RWPE2 (cell line): ENCODE measurements around the gene TRAK1.
A peak's percentile ranks its signal among the peaks of the same experiment; 100 is the strongest.
"Not testable (repeated sequence)": the region's sequence is repeated elsewhere in the genome, so short reads cannot be mapped to it uniquely, and the experiment has no call there.

Experiments used
- ATAC-seq: fragments of 200-7000 bp; cut with Tn5 transposase; 3 replicates; pipeline ENCODE4 v1.9.1; 2021; ENCODE audit warnings: low read depth
- DNase-seq: peaks from one replicate; pipeline ENCODE4 v3.0.0-alpha.2; 2020; ENCODE audit warnings: low spot score
- H3K27ac ChIP-seq: fragments of 450-650 bp; 2 replicates; pipeline ENCODE4 v1.5.1; 2017; ENCODE audit warnings: mild to moderate bottlenecking; ENCODE audit not compliant: poor library complexity, severe bottlenecking
- H3K27me3 ChIP-seq: fragments of 250-450 bp; sonication (Bioruptor Pico); 2 replicates; pipeline ENCODE4 v1.5.1; 2021; ENCODE audit warnings: mild to moderate bottlenecking, moderate library complexity; ENCODE audit not compliant: insufficient read depth, poor library complexity, severe bottlenecking
- H3K36me3 ChIP-seq: fragments of 250-450 bp; sonication (Bioruptor Pico); 2 replicates; pipeline ENCODE4 v1.5.1; 2020; ENCODE audit warnings: low read depth, mild to moderate bottlenecking, moderate library complexity
- H3K4me1 ChIP-seq: fragments of 250-450 bp; sonication (Bioruptor Pico); 2 replicates; pipeline ENCODE4 v1.5.1; 2021; ENCODE audit warnings: mild to moderate bottlenecking, moderate library complexity; ENCODE audit not compliant: insufficient read depth, poor library complexity, severe bottlenecking
- H3K4me3 ChIP-seq: fragments of 250-450 bp; sonication (Bioruptor Pico); 2 replicates; pipeline ENCODE4 v1.5.1; 2021; ENCODE audit warnings: mild to moderate bottlenecking, moderate library complexity; ENCODE audit not compliant: severe bottlenecking
- H3K9me3 ChIP-seq: fragments of 250-450 bp; sonication (Bioruptor Pico); 2 replicates; pipeline ENCODE4 v1.5.1; 2021; ENCODE audit warnings: mild to moderate bottlenecking, moderate library complexity; ENCODE audit not compliant: severe bottlenecking
- TF ChIP-seq, protein P1 (sequence below): fragments of 450-650 bp; IDR thresholded peaks from one replicate; pipeline ENCODE4 v1.5.1; 2017; ENCODE audit warnings: mild to moderate bottlenecking, moderate library complexity; ENCODE audit not compliant: poor library complexity, severe bottlenecking

Gene TRAK1, protein sequence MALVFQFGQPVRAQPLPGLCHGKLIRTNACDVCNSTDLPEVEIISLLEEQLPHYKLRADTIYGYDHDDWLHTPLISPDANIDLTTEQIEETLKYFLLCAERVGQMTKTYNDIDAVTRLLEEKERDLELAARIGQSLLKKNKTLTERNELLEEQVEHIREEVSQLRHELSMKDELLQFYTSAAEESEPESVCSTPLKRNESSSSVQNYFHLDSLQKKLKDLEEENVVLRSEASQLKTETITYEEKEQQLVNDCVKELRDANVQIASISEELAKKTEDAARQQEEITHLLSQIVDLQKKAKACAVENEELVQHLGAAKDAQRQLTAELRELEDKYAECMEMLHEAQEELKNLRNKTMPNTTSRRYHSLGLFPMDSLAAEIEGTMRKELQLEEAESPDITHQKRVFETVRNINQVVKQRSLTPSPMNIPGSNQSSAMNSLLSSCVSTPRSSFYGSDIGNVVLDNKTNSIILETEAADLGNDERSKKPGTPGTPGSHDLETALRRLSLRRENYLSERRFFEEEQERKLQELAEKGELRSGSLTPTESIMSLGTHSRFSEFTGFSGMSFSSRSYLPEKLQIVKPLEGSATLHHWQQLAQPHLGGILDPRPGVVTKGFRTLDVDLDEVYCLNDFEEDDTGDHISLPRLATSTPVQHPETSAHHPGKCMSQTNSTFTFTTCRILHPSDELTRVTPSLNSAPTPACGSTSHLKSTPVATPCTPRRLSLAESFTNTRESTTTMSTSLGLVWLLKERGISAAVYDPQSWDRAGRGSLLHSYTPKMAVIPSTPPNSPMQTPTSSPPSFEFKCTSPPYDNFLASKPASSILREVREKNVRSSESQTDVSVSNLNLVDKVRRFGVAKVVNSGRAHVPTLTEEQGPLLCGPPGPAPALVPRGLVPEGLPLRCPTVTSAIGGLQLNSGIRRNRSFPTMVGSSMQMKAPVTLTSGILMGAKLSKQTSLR

DNA sequence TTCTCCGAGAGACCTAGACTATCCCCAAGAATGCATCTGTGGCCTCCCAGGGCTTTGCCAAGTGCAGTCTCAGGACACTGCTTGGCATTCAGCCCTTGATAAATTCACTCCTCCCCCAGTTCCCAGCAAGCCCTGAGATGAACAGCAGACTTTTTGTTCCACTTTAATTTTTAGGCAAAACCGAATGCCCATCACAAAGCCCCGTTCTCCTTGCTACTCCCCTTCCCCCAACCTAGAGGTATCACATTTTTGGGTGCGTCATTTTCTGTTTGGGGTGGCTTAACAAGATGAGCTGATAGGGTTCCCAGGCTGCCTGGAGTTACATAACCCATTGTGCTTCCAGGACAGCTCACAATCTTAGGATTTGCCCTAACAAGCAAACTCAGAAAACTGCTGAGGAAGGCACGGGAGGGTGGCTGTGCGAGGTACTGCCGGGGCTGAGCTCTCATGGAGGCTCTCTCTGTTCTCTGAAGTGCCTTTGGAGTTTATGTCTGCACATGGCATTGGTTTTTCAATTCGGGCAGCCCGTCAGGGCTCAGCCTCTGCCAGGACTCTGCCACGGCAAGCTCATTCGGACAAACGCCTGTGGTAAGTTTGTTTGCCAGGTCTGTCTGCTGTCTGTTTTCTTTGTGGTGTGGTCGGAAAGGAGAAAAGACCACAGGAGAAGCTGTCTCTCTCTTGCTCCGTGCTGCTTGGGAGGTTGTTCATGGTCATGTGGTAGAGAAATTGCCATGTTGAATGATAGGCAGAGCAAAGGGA, at the start of gene TRAK1:
TSS of gene TRAK1 (plus strand) at position 385 of the 759 bp plus-strand sequence. CDS start at position 498, 113 bp downstream.
- H3K27me3 ChIP-seq, result no peaks in the 10 kb centered on the region
- peak within 1 kb of the TSS; percentile 76 for H3K27ac ChIP-seq

DNA sequence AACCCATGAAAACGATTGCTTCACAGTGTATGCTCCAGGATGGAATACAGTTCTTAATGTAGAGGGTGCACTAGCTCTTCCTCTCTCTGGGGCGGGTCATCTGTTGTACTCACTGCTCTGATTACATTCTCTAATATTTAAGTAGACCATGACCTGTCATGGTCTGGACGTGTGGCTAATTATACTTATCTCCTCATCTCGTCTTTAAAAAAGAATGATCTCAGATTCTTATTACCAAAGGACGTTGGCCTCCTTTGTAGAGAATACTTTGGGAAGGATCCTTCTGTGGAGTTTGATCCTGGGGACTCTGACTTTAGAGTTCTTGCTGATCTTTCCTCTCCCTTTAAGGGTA, 48.4 kb upstream of the TRAK1 start:
- Histone ChIP-seq H3K36me3 (no peaks in the 10 kb centered on the region), H3K27ac (peak overlapping the region; percentile 71), H3K4me3 (no peak overlapping the region), H3K9me3 (no peaks in the 10 kb centered on the region), H3K4me1 (peaks cover 35% of the 10 kb centered on the region), H3K27me3 (no peaks in the 10 kb centered on the region)
- DNase-seq (no peak), ATAC-seq (peak; percentile 59)
- TF ChIP-seq, protein P1, sequence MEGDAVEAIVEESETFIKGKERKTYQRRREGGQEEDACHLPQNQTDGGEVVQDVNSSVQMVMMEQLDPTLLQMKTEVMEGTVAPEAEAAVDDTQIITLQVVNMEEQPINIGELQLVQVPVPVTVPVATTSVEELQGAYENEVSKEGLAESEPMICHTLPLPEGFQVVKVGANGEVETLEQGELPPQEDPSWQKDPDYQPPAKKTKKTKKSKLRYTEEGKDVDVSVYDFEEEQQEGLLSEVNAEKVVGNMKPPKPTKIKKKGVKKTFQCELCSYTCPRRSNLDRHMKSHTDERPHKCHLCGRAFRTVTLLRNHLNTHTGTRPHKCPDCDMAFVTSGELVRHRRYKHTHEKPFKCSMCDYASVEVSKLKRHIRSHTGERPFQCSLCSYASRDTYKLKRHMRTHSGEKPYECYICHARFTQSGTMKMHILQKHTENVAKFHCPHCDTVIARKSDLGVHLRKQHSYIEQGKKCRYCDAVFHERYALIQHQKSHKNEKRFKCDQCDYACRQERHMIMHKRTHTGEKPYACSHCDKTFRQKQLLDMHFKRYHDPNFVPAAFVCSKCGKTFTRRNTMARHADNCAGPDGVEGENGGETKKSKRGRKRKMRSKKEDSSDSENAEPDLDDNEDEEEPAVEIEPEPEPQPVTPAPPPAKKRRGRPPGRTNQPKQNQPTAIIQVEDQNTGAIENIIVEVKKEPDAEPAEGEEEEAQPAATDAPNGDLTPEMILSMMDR, result no peak

More for the DNA sequence above, at the start of gene TRAK1:
- ATAC-seq (peak; percentile 96), DNase-seq (peak; percentile 74)
- no peaks in the 10 kb centered on the region for H3K9me3 ChIP-seq
- peaks cover 14% of the 10 kb centered on the region for H3K4me1 ChIP-seq
- 0 out of 2 replicates have a peak, but pooled peaks cover 5% of the 10 kb centered on the region for H3K36me3 ChIP-seq
- peak within 1 kb of the TSS; percentile 4 for H3K4me3 ChIP-seq
- TF ChIP-seq, protein P1, result no peak

DNA sequence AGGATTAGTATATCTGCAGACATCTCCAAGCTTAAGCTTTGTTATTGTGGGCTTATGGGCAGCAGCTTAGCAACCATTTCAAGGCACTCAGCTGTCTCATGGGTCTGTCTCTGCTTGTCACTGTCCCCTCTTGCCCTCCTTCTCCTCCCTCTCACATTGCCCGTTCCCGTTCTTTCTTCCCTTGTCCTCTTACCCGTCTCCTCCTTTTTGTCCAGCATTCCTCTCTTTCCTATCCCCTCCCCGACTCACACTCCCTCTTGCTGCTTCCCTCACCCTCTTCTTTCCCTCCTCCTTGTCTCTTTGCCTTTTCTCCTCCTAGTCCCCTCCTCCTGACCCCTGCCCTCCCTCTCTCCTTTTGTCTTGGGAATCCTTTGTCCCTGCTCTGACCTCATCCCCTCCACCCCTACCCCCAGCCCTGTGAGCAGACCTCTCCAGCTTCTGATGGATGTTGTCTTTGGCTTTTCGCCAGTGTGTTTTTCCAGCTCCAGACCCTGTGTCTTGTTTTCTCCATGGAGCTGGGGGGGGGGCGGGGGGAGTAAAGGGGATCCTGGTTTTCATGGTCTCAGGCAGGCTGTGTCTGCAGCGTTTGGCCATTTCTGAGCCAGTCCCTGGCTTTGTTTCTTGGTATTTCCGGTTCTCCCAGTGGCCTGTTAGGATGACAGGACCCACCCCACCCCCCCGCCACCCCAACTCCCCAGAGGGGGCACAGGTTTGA, 47.9 kb upstream of the TRAK1 start:
- Histone ChIP-seq H3K4me1 (peaks cover 35% of the 10 kb centered on the region), H3K36me3 (no peaks in the 10 kb centered on the region), H3K27me3 (no peaks in the 10 kb centered on the region), H3K27ac (peak overlapping the region; percentile 71), H3K9me3 (no peaks in the 10 kb centered on the region), H3K4me3 (no peak overlapping the region)
- ATAC-seq (peak; percentile 24; the same call in 1 of the 3 replicates), DNase-seq (no peak)
- TF ChIP-seq, protein P1, result no peak

DNA sequence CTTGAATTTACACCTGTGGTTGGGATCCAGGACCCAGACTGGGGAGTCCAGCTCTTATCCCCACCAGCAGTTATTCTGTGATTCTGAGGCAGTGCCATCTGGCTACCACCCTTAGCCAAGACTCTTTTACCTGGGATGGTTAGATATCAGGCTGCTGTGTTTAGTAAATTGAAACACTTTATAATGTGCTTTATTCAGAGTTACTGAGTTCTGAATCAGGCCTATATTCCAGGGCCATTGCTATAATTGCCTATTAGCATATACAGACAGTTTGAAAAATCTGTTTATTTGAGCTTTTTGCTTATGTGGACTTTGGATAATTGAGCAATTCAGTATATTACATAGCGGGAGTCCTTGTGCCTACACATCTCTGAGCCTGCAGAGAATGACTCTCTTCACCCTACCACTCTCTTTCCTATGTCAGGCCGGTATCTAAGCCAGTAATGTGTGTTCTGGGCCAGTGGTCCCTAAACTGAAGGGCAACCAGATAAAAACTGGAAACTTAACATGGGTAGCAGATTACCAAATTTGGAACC, 45.4 kb upstream of the TRAK1 start:
- no peaks in the 10 kb centered on the region for H3K9me3 ChIP-seq
- H3K36me3 ChIP-seq, result no peaks in the 10 kb centered on the region
- no peak for ATAC-seq
- no peaks in the 10 kb centered on the region for H3K27me3 ChIP-seq
- TF ChIP-seq, protein P1, result no peak
- H3K27ac ChIP-seq, result peak overlapping the region; percentile 71
- peaks cover 35% of the 10 kb centered on the region for H3K4me1 ChIP-seq
- no peak overlapping the region for H3K4me3 ChIP-seq
- no peak for DNase-seq

DNA sequence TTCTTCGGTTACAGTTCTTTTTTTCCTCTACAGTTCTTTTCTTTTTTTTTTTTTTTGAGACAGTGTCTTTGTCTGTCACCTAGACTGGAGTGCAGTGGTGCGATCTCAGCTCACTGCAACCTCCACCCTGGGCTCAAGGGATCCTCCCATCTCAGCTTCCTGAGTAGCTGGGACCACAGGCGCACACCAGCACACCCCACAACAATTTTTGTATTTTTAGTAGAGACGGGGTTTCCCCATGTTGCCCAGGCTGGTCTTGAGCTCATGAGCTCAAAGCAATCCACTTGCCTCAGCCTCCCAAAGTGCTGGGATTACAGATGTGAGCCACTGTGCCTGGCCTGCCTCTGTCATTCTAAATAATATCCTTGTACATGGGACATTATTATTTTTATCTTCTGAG, 42.6 kb upstream of the TRAK1 start:
- not testable (repeated sequence) for H3K36me3 ChIP-seq, H3K27me3 ChIP-seq, H3K4me3 ChIP-seq, ATAC-seq, DNase-seq, H3K27ac ChIP-seq, H3K9me3 ChIP-seq
- H3K4me1 ChIP-seq, result peaks cover 22% of the 10 kb centered on the region
